IPS DF 4.7 (cell line): Measurements from ENCODE around the gene KAT7.
"Not testable (repeated sequence)": the region's sequence is repeated elsewhere in the genome, so short reads cannot be mapped to it uniquely, and the experiment has no call there.

Experiments used
- DNase-seq: peaks from one replicate; pipeline ENCODE4 v3.0.0-alpha.2; 2013; ENCODE audit warnings: low spot score; ENCODE audit errors: extremely low read depth

Gene KAT7

DNA sequence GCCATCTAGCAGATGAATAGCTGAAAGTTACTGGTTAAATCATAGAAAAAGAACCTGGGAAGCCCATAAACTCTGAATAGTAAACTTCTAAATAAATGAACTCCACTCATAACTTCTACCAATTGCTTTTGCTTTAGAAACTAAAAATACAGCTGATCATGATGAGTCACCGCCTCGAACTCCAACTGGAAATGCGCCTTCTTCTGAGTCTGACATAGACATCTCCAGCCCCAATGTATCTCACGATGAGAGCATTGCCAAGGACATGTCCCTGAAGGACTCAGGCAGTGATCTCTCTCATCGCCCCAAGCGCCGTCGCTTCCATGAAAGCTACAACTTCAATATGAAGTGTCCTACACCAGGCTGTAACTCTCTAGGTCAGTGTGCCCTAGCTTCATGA is 9.7 kb downstream of the KAT7 start:
- no peak for DNase-seq

DNA sequence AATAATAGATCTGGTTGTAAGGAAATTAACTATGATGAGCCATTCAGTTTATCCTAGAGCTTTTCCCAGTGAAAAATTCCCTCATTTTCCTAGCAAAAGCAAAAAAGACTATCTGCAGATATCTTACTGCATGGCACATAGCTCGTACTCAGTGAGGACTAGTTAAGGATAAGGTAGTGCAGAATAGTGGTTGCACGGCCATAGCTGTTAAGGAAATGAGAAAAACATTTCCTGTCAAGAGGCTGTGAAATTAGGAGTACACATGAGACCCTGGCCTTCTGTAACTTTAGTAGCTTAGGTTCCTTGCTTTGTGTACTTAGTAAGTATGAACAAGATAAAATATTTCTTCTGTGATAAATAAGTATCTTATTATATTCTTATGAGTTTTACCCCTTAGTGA is 10.3 kb downstream of the KAT7 start:
- no peak for DNase-seq

DNA sequence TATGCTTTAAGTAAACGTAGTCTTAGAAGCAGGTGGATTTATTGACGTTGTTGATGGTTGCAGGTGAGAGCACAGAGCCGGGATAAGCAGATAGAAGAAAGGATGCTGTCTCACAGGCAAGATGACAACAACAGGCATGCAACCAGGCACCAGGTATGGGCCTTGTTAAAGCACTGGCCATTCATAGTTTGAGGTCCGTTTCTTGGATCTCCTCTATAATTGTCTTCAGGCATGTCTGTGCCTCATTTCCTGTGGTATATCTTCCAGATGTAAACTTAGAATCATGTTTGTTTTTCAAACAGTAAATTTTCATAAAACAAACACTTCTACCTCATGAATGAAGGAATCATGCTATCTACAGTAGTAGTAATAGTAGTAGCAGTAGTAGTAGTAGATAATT is 20.6 kb downstream of the KAT7 start:
- DNase-seq = no peak

DNA sequence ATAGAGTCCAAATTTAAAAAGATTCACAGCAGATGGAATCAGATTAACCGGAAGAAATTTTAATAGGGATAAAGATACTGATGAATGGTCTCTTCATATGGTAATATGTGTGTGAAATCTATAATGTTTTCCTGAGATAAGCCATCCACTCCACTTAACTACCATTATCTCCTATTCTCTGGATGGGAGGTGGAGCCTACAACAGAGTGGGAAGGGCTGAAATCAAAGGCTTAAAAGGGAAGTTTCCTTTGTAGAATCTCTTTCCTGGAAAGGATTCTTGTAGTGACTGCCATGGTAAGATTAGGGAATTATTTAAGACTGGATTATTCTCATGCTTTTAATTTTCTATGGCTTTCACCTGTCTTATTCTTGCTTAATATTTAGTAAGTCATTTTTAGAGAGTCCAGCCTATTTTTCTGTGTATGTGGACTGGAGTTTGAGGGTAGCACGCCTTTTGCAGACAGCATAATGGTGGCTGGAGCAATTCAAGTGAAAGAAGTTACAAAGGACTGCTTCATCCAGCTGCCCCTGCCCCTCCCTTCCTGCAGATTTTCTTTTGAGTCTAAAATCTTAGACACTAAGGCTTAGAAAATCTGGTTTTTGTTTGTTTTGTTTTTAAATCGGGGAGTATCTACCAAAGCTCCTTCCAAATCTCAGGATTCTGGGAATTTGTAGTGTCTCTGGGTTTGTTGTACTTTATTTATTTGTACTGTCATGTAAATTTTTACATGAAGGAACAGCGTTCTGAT is 26.5 kb downstream of the KAT7 start:
- no peak for DNase-seq

DNA sequence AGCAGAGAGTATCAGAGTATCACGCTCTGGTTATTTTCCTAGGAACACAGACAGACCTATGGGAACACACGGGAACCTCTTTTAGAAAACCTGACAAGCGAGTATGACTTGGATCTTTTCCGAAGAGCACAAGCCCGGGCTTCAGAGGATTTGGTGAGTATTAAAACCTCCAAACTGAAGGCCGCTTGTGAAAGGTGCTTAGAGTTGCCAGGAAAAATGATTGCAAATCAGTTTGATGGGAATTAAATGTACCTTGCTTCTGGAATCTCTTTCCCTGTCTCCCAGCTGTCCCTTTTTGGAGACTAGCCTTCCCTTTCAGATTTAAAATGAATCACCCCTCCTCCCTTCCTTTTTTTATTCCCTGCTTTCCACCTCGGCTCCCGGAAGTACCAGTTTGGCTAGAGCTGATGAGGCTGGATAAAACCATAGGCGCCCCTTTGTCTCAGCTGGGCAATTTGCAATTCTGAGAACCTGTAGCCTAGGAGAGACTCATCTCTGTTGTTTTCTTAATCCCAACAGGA is 27.3 kb downstream of the KAT7 start:
- DNase-seq = peak; percentile 83

DNA sequence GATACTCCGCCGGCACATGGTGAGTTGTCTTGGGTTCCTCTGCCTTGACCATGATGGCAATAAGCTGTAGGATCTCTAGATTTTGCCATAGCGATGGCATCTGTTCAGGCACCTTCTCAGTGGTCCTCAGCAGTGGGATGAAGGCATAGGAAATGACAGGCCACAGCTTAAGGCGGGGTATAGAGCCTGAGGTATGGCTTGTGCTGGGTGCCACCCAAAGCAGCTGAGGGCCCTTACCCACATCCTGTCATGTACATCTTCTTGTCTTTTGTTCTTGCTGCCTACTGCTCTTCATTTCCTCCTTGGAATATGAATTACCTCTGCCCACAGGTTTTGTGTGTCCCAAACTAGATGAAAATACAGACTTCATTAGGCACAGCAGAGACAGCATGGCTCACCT is 29.5 kb downstream of the KAT7 start:
- DNase-seq = no peak

DNA sequence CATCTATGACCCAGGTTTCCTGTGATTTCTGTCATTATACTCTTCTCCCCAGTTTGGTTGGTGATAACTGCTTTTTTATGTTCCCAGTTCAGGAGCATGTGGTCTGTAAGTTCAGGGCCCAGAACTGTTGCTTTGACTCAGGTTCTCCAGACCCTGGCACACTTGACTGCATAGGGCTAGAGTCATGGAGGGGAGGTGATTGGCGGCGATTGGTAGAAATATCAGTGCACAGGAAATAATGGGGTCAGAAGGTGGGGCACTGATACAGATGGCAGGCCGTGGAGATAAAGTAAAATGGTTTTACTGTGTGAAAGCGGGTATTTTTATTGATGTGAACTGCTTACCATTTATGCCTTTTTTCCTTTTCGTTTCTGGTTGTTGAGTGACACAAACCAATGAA is 30.7 kb downstream of the KAT7 start:
- no peak for DNase-seq

DNA sequence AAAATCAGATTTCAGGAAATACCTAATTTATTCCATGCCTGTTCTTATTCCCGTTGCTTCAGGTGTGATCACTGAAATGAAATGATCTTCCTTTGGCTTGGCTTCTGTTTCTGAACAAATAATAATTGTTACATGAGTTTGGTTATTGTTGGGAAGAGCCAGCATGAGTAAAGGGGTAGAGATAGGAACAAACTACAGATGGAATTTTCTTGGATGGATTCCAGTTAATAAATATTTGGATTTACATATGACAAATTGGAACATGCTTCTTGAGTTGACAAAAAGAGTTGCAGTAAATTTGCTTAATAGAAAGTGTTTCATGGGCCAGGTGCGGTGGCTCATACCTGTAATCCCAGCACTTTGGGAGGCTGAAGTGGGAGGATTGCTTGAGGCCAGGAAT is 31.2 kb downstream of the KAT7 start:
- no peak for DNase-seq

DNA sequence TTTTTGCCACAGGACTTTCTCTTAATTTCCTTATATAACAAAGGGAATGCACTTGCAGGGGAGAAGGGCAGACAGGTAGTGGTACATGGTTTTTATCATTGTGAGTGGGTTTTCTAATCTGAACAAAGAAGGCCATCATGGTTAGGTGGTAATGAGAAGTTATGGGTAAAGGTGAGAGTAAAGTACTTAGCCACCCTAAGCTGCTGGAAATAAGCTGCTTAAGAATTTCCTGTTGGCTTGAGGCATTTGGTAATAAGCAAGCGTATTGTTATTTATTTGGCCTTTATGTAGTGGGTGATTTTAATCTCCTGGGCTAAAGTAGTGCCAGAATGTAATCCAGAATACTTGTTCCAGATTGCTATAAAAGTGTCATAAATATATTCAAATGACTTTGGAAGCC is 32.3 kb downstream of the KAT7 start:
- no peak for DNase-seq

DNA sequence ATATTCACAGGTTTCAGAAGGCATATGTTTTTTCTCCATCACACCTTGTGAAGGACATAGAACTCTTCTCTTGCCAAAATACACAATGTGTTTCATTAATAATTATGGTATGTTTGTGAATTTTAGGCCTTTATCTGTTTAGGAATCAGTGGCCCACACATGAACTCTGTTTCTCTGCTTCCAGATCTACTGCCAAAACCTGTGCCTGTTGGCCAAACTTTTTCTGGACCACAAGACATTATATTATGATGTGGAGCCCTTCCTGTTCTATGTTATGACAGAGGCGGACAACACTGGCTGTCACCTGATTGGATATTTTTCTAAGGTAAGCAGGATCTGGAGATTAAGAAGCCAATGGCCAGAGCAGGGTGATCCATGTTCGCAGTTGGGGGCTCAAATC is 33.0 kb downstream of the KAT7 start:
- no peak for DNase-seq

DNA sequence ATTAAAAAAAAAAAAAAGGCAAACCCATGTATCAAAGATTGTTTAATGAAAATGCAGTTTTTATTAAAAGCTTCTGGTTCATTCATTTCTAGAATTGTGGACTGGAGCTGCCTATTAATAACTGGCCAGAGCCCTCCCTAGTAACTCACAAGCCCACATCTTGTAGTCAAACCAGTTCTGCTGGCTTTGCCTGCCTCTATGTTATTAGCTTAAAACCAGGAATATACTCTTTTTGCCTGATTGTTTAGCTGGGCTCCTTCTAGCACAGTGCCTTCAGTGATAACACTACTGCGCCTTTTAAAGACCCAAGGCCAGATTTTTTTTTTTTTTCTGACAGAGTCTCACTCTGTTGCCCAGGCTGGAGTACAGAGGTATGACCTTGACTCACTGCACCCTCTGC is 33.4 kb downstream of the KAT7 start:
- no peak for DNase-seq

DNA sequence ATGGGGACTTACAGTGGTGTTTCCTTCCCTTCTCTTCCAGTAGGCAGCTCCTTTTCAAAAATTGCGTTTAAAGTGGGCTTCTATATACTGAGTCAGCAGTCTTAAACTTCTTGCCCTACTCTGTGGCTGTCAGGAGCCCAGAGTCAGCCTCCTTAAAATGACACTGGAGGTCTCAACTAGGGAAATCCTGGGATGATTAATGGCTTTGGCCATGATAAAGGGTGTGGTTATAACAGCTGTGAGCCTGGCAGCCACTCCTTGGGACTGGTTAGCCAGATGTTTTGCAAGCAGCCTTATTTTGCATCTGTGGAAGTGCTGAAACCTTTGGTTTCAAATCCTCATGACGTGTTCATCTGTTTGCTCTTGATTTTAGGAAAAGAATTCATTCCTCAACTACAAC is 34.3 kb downstream of the KAT7 start:
- no peak for DNase-seq

DNA sequence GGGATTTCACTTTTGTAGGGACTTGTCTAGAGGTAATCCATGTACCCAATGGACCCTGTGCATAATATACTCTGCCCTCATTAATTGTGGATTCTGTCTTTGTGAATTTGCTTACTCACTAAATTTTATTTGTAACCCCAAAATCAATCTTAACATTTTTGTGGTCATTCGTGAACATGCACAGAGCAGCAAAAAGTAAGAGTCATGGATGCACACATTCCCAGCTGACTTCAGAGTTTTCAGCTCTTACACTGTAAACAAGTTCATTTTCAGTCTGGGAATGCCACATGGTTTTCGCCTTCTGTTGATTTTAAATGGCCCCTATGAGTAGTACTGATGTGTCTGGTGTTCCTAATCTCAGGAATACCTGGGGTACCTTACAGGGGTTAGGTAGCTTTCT is 35.1 kb downstream of the KAT7 start:
- no peak for DNase-seq

DNA sequence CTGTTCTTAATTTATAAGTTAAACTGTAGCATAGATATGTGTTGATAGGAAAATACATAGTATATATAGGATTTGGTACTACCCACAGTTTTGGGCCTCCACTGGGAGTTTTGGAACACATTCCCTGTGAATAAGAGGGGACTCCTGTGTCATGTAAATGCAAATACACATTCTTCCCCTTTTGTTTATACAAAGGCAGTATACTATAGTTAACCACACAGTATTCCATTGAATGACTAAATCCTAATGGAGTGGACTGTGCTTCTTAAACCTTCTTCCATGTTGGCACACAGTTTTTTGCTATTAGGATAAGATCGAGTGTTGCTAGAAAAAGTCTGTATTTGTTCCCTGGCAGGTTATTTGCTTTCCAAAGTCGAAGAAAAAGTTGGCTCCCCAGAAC is 37.2 kb downstream of the KAT7 start:
- no peak for DNase-seq

DNA sequence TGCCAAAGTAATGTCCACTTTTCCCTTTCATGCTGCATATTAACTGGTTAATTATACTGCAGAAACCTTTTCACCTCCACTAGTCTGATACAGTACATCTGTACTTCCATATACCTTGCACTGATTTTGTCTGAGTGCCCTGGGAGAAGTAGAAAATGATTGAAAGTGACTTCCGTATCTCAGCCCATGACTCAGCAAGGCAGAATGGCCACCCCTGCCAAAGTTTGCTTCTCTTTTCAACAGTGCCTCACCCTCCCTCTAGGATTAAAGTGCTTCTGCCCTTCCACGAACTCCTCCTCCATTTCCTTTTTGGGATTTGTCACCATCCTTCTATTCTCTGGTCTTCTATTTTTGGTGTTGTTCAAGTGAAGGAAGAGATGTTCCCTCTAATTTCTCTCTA is 39.8 kb downstream of the KAT7 start:
- DNase-seq = not testable (repeated sequence)

DNA sequence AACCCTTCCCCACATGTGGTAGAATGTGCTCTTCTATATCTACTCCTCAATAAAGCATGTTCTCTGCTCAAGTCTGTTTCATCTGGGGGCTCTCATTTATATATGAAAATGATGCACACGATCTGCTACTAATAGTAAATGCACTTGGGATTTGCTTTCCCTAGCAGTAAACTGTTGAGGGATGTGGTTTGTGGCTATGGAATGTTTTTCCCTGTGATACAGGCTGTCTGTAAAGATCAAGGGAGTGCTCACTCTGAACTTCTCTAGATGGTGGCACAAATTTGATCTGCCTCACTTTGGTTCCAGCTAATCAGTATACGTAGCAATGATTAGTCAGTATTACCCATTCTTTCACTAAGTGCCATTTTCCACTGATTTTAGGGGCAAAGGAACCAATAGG is 40.5 kb downstream of the KAT7 start:
- no peak for DNase-seq

DNA sequence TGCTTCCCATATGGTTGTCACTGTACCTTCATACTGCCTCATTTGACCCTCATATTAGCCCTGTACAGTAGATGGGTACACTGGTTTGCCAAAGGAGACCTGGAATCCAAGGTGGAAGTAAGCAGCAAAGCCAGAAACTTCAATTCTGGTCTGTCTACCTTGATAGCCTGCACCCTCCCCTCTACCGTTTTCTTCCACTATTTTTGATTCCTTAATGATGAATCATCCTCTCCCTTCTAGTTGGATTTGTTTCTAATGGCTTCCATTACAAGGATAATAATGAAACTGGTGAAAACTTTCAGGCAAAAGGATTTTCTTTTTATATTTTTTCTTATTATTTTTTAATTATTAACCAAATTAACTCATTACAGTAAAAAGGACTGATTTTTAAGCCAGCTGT is 42.1 kb downstream of the KAT7 start:
- DNase-seq = no peak

DNA sequence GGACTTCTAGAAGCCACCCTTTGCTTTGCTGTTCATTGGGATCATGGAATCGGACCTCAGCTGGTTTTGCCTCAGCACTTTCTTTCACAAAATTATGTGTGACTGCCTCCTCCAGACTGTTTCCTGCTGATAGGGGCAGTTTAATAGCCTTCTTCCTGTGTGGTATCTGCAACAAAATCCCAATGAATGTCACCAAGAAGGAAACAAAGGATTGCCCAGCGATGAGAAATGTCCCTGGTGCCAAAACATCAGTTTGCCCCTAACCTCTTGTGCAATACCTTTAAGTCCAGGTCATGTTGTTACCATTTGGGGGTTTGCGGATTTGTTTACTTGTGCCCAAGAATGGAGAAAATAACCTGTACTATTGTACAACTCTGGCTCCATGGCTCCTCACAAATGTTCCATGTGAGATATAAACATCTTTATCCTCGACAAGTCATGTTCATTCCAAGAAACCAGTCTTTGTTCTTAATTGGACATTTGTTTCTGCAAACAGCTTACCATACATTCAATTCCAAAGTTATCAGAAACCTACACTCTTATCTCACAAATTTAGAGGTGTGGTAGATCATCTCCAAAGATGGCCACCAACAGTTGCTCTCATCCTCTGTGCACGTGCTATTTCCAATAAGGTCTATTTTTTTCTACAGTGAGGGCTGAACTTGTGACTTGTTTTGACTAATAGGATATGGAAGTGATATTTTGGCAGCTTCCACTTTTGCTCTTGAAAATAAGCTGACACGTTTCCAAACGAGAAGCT is 44.5 kb downstream of the KAT7 start:
- DNase-seq = no peak

DNA sequence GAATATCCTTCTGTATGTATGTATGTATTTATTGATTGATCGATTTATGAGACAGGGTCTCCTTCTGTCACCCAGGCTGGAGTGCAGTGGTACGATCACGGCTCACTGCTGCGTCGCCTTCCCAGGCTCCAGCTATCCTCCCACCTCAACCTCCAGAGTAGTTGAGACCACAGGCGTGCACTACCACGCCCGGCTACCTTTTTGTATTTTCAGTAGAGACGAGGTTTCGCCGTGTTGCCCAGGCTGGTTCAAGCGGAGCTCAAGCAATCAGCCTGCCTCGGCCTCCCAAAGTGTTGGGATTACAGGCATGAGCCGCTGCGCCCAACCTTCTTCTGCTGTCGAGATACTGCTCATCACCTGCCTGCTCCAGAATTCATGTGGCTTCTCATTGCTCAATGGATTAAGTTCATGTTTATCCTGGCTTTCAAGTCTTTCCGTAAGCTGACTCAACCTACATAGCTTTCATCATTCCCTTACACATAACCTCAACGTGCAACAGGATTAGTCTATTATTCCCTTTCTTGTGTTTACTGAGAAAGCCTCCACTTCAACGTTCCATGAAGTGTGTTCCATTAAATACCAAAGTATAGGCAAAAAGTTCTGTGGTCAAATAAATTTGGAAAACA is 45.8 kb downstream of the KAT7 start:
- no peak for DNase-seq

DNA sequence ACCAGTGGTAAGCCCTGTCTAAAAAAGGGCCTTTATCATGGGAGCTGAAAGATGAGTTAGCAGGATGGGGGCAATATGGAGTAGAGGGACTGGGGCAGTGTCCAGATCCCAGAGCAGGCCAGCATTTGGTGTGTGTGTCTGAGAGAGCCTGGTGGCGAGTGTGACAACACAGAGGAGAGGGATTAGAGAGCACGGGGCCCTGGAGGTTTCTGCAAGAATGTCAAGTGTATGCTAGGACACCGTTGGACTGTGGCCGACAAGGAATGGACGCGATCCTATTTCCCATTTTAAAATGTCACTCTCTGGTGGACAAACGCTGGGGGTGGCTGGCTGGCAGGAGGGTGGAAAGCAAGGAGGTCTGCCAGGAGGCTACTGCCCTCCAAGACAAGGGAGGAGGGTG is 47.0 kb downstream of the KAT7 start:
- no peak for DNase-seq

DNA sequence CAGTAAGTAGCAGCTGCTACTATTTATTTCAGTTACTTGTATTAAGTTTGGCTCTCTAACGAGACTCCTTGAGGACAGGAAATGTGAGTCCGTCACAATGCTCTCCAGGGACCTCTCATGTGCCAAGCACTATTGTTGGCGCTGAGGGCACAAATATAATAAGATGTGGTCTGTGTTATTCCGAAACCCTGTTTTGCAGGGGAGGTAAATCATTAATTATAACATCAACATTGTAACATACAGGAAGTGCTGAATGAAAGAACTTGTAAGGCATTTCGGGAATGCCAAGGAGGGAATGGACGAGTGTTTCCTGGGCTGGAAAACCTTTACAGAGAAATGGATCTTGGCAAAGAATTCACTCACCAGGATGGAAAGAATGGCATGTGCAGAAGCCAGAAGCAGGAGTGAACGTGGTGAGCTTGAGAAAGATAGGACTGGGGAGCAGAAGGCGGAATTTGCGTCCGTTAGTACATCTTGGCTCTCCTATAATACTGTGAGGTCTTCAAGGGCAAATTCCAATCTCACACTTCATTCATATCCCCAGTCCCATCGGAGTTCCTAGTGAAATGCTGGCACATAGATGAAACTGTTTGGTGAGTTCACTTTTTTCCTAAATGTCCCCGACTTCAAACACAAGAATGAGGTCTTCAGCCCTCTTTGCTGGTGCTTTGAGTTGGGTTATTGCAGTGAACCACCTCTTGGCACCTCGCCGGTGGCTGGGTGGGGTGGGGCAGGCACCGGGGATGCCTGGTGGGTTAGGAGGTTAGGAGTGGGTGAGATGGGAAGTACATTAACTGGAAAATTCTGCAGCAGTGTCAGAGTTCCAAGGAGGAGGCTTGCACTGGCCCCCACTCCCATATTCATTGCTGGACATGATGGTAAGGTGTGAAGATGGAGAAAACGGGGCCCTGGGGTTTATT is 47.9 kb downstream of the KAT7 start:
- no peak for DNase-seq
